Stomach (tissue), 9 donors: ENCODE data around the gene NFIC. TPM values are rescaled to one million over a fixed set of nuclear protein-coding genes. Genes with fewer than 3 reads are reported as not detected.

Experiments used
- DNase-seq, 2 donors: peaks; one replicate each; pipeline versions ENCODE4 v3.0.0 to v3.0.0-alpha.2; 2013 to 2019
- H3K27ac ChIP-seq, 5 donors: fragments of 200-600 bp in 4 of 5; sonication (generic) in 4 of 5; one replicate each; pipeline ENCODE4 v1.5.1; 2013 to 2019; ENCODE audit warnings: mild to moderate bottlenecking in 1 of 5, moderate library complexity in 1 of 5
- H3K27me3 ChIP-seq, 3 donors: fragments of 200-600 bp; sonication (generic); one replicate each; pipeline ENCODE4 v1.5.1; 2017 to 2019; ENCODE audit warnings: mixed run types in 1 of 3
- H3K36me3 ChIP-seq, 4 donors: fragments of 200-600 bp; sonication (generic); 1 replicate in 3 of 4; 2 replicates in 1 of 4; pipeline ENCODE4 v1.5.1; 2016 to 2019
- H3K4me1 ChIP-seq, 4 donors: fragments of 200-600 bp; sonication (generic); one replicate each; pipeline ENCODE4 v1.5.1; 2016 to 2019
- H3K4me3 ChIP-seq, 4 donors: fragments of 200-600 bp; sonication (generic) in 3 of 4; one replicate each; pipeline ENCODE4 v1.5.1; 2016 to 2019; ENCODE audit warnings: mild to moderate bottlenecking in 1 of 4
- H3K9me3 ChIP-seq, 4 donors: fragments of 200-600 bp; sonication (generic); one replicate each; pipeline ENCODE4 v1.5.1; 2016 to 2019
- EP300 ChIP-seq: sonication (generic); formaldehyde crosslinking; IDR thresholded peaks from one replicate; pipeline ENCODE4 v1.6.1; 2017; ENCODE audit warnings: antibody characterized with exemption
- POLR2A ChIP-seq, 4 donors: fragments of 450-650 bp; IDR thresholded peaks; one replicate each; pipeline ENCODE4 v1.6.1; 2016; ENCODE audit warnings: antibody characterized with exemption in 4 of 4, control low read depth in 2 of 4, mild to moderate bottlenecking in 1 of 4, moderate library complexity in 1 of 4
- POLR2AphosphoS5 ChIP-seq, 3 donors: sonication (generic); formaldehyde crosslinking; IDR thresholded peaks; one replicate each; pipeline ENCODE4 v1.6.1; 2016; ENCODE audit warnings: antibody characterized with exemption in 3 of 3
- WGBS, 5 donors: extraction: QIAGEN DNeasy Blood & Tissue Kit in 3 of 5; methylation state at CpG; one replicate each; pipeline versions ENCODE4 v1.1.5 to v1.1.7; 2013 to 2018; 5-methylcytosine and 5-hydroxymethylcytosine counted together
- intact Hi-C: fragments of 100-400 bp; cut with DNase I; formaldehyde crosslinking; loops from one replicate; pipeline ENCODE4 v1.15.1; 2023; ENCODE audit warnings: low total_unique reads
- polyA plus RNA-seq, 3 donors: library from polyadenylated mRNA; stranded (reverse); fragments of 200-250 nt; gene quantifications; one replicate each; pipeline ENCODE4 v1.2.3, GENCODE V29; 2013
- total RNA-seq, 5 donors: library from RNA; depleted of rRNA; stranded (reverse); fragments of >200 nt; gene quantifications; one replicate each; pipeline versions ENCODE4 v1.1.0 to v1.2.3, GENCODE V29; 2014 to 2016
- TF ChIP-seq, protein P1 (sequence below), 7 experiments: fragments of 450-650 bp in 4 of 7; fragments of 200-600 bp in 3 of 7; sonication (generic) in 3 of 7; IDR thresholded peaks; one replicate each; pipeline ENCODE4 v1.5.1; 2016 to 2019; ENCODE audit warnings: antibody characterized with exemption in 7 of 7, control low read depth in 2 of 7, mild to moderate bottlenecking in 1 of 7
- donor health status: healthy with polysubstance abuse.
- donor health status: Bipolar disorder and iron deficiency.
- donor health status: healthy.

NFIC gene
- total and polyA plus RNA-seq, 8 donors = 16.7 to 251 (median 47.8) TPM

DNA sequence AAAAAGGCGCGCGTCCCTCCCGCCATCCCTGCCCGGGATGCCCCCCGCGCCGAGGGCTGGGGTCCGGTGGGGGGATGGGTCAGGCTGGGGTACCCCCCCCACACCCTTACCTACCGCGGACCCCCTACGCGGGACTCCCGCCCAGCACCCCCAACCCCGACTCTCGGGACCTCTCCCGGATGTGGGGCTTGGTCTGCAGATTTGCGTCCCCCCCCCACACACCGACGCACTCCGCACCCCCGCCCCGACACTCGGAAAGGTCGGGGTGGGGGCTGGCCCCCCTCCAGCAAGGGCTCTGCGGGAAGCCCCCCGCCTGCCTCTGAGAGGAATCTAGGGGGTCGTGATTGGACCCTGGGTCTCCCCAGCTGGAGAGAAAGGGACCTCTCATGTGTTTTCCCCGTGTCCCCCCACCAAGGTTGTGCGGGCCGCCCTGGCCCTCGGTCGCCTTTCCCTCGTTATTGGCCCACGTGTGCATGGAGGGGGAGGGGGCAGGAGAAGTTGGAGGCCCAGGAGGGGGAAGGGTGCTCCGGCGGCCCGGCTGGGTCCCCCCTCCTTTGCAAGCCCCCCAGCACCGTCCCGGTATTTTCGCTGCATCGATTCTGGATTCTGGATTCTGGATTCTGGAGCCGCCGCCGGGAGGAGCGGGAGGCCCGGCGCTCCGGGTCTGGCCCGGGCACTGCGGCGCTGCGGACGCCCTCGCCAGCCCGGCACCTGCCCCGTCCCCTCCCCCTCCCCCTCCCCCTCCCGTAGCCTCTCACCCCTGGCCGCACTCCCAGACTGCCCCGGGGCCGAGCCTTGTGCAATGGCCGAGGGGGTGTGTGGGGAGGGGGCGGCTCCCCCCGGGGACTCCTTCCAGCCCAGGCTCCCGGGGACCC is 607 bp downstream of the NFIC start:
- Histone ChIP-seq H3K4me1 (peaks cover 56 to 91% (median 78%) of the 10 kb centered on the region in 4 donors), H3K36me3 (peaks cover 0 to 5% (median 0%) of the 10 kb centered on the region in 4 donors), H3K27ac (peak overlapping the region; percentile 95 to 100 (median 99)), H3K4me3 (peak overlapping the region; percentile 75 to 95 (median 86)), H3K27me3 (no peaks in the 10 kb centered on the region), H3K9me3 (no peaks in the 10 kb centered on the region)
- 0 to 2% (median 1%) methylated on average over 33 to 65 of the region's 65 CpGs for WGBS, 5 donors
- intact Hi-C loops = loop anchor here (10.0 kb wide), 1 partner anchor 48 kb away; no protein-coding TSS in a partner anchor
- peak in 1 of 2 donors; percentile 83 for DNase-seq
- TF ChIP-seq, protein P1, sequence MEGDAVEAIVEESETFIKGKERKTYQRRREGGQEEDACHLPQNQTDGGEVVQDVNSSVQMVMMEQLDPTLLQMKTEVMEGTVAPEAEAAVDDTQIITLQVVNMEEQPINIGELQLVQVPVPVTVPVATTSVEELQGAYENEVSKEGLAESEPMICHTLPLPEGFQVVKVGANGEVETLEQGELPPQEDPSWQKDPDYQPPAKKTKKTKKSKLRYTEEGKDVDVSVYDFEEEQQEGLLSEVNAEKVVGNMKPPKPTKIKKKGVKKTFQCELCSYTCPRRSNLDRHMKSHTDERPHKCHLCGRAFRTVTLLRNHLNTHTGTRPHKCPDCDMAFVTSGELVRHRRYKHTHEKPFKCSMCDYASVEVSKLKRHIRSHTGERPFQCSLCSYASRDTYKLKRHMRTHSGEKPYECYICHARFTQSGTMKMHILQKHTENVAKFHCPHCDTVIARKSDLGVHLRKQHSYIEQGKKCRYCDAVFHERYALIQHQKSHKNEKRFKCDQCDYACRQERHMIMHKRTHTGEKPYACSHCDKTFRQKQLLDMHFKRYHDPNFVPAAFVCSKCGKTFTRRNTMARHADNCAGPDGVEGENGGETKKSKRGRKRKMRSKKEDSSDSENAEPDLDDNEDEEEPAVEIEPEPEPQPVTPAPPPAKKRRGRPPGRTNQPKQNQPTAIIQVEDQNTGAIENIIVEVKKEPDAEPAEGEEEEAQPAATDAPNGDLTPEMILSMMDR (IDR thresholded peaks at IDR 0.05) = no peak
- TF ChIP-seq EP300 = no peak
- TF ChIP-seq POLR2A (IDR thresholded peaks at IDR 0.05) = no peak
- TF ChIP-seq POLR2AphosphoS5 (IDR thresholded peaks at IDR 0.05) = no peak

DNA sequence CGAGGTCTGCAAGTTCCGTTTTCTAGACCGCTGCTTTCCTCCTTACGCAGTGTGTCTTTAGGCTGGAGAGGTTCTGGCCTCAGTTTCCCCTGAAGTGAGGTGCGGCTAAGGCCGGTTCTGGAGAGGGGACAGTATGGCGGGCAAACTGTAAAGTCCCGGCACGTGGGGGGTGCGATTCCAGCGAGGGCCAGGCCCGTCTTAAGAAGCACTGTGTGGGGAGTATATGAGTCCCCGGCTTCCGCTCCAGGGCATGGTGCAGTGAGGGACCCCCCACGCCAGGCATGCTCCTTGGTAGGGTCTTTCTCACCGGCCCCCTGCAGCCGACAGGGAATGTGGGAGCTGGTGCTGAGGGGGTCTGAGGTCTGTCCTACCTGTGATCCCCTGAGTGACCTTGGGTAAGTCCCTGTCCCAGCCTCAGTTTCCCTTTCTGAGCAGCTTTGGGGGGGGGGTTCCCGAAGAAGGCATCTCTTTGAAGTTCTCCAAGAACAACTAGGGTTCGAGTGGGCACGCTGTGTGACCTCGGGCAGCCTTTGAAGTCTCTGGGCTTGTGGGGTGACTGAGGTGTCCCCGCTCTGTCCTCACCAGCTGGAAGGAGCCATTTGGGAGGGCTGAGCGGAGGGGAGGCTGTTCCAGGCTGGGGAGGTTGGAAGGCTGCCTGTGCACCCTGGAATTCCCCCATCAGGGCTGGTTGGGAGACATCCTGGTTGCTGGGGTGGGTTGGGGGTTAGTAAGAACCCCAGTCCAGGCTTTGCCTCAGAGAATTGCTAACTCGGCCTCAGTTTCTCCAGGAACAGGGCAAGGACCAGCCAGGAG is 1.5 kb downstream of the NFIC start:
- peak in 1 of 2 donors; percentile 42 for DNase-seq
- peaks cover 0 to 5% (median 0%) of the 10 kb centered on the region in 4 donors for H3K36me3 ChIP-seq
- WGBS, 5 donors = 12 to 30% (median 19%) methylated on average over 19 to 24 of the region's 24 CpGs
- intact Hi-C loops = loop anchor here (10.0 kb wide), 1 partner anchor 47 kb away; no protein-coding TSS in a partner anchor
- no peak for TF ChIP-seq EP300
- H3K27me3 ChIP-seq = no peaks in the 10 kb centered on the region
- peak overlapping the region; percentile 75 to 95 (median 86) for H3K4me3 ChIP-seq
- H3K9me3 ChIP-seq = no peaks in the 10 kb centered on the region
- peaks cover 60 to 91% (median 78%) of the 10 kb centered on the region in 4 donors for H3K4me1 ChIP-seq
- H3K27ac ChIP-seq = peak overlapping the region; percentile 95 to 100 (median 99)

DNA sequence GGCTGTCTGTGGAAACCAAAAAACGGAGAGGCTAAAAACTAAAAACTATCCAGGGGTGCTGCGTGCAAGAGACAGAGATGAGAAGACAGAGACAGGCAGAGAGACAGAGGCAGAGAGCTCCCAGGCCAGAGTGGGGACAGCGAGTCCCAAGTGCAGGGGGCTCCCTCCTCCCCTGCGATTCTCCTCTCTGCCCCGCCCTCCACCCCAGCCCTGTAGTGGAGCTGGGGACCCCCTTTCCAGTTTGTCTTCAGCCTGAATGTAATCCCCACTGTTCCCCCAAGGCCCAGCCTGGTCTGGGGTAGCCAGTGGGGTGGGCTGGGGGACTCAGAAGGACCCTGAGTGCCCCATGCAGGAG is 2.0 kb downstream of the NFIC start:
- intact Hi-C loops = loop anchor here (10.0 kb wide), 1 partner anchor 46 kb away; no protein-coding TSS in a partner anchor
- Histone ChIP-seq H3K27ac (peak overlapping the region; percentile 95 to 100 (median 99)), H3K4me1 (peaks cover 60 to 93% (median 78%) of the 10 kb centered on the region in 4 donors), H3K4me3 (peak overlapping the region; percentile 75 to 95 (median 86)), H3K27me3 (no peaks in the 10 kb centered on the region), H3K36me3 (peaks cover 0 to 5% (median 0%) of the 10 kb centered on the region in 4 donors), H3K9me3 (no peaks in the 10 kb centered on the region)
- DNase-seq = peak in 1 of 2 donors; percentile 13
- TF ChIP-seq POLR2AphosphoS5 (IDR thresholded peaks at IDR 0.05) (no peak), EP300 (no peak), POLR2A (IDR thresholded peaks at IDR 0.05) (no peak)
- TF ChIP-seq, protein P1 (IDR thresholded peaks at IDR 0.05) = no peak
- 12 to 35% (median 18%) methylated on average over 4 to 5 of the region's 5 CpGs for WGBS, 5 donors

DNA sequence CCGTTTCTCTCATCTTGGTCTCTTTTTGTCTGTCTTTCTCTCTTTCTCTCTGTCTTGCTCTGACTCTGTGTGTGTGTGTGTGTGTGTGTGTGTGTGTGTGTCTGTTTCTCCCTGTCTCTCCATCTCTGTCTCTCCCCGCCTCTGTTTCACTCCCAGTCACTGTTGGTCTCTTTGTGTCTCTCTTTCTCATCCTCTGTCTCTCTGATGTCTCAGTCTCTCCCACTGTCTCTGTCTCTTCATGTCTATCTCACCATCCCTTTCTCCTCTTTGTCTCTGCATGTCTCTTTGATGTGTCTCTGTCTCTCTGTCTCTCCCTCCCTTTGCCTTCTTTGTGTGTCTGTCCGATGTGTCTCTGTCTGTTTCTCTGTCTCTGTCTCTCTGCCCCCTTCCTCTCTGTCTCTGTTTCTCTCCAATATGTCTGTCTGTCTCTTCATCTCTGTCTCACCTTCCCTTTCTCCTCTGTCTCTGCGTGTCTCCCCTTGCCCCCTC is 2.5 kb downstream of the NFIC start:
- TF ChIP-seq, protein P1 (IDR thresholded peaks at IDR 0.05) = no peak
- TF ChIP-seq POLR2AphosphoS5 (IDR thresholded peaks at IDR 0.05) (no peak), POLR2A (IDR thresholded peaks at IDR 0.05) (no peak), EP300 (no peak)
- H3K4me1 ChIP-seq = peaks cover 58 to 93% (median 78%) of the 10 kb centered on the region in 4 donors
- peak overlapping the region; percentile 75 to 95 (median 86) for H3K4me3 ChIP-seq
- WGBS, 5 donors = 20 to 31% (median 26%) methylated on average over 4 of the region's 4 CpGs
- intact Hi-C loops = loop anchor here (10.0 kb wide), 1 partner anchor 46 kb away; no protein-coding TSS in a partner anchor
- H3K27ac ChIP-seq = peak overlapping the region; percentile 95 to 100 (median 99)
- H3K9me3 ChIP-seq = no peaks in the 10 kb centered on the region
- DNase-seq = peak in 1 of 2 donors; percentile 31
- H3K36me3 ChIP-seq = peaks cover 0 to 5% (median 0%) of the 10 kb centered on the region in 4 donors
- H3K27me3 ChIP-seq = no peaks in the 10 kb centered on the region
